ENCODE results near the gene RASA2. TPM values are rescaled to one million over a fixed set of nuclear protein-coding genes. Genes with fewer than 3 reads are reported as not detected.

RASA2 gene
- total and polyA plus RNA-seq, 2 experiments from 2014 or later = 6.2 to 12.6 TPM

DNA sequence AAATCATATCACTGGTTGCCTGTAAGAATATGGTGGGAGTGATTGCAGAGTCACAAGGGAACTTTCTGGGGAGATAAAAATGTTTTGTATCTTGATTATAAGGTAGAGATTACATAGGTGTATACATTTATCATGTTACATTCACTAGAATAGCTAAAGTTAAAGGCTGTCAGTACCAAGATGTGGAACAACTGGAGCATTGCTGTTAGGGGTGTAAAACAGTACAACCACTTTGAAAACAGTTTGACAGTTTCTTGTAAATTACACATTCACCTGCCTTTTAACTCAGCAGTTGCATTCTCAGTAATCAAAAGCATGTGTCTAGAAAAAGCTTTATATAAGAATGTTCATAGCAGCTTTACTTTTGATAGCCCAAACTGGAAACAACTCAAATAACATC is 27.6 kb downstream of the RASA2 start:
- Histone ChIP-seq H3K4me3 (no peak overlapping the region), H2AFZ (no peak overlapping the region), H3K27me3 (no peaks in the 10 kb centered on the region), H3K36me3 (replicated peaks; ENCODE audit: insufficient read depth, low read depth) (no peaks in the 10 kb centered on the region), H3K4me1 (ENCODE audit: insufficient read depth) (no peaks in the 10 kb centered on the region), H3K9me3 (ENCODE audit: low read depth) (no peaks in the 10 kb centered on the region), H3K27ac (no peak overlapping the region), H3K79me2 (peaks cover 21% of the 10 kb centered on the region), H4K20me1 (ENCODE audit: insufficient read depth, poor library complexity, severe bottlenecking) (no peaks in the 10 kb centered on the region), H3K9me2 (replicated peaks; ENCODE audit: insufficient read depth) (no peaks in the 10 kb centered on the region), H3K4me2 (no peak overlapping the region)
- no peak for DNase-seq (ENCODE audit: low spot score)
- TF ChIP-seq EZH2 (IDR thresholded peaks at IDR 0.05; ENCODE audit: borderline replicate concordance) (no peak), CTCF (IDR thresholded peaks at IDR 0.05; ENCODE audit: poor library complexity) (no peak), EZH2phosphoT487 (IDR thresholded peaks at IDR 0.05; ENCODE audit: low read depth, severe bottlenecking, unreplicated experiment) (no peak)

DNA sequence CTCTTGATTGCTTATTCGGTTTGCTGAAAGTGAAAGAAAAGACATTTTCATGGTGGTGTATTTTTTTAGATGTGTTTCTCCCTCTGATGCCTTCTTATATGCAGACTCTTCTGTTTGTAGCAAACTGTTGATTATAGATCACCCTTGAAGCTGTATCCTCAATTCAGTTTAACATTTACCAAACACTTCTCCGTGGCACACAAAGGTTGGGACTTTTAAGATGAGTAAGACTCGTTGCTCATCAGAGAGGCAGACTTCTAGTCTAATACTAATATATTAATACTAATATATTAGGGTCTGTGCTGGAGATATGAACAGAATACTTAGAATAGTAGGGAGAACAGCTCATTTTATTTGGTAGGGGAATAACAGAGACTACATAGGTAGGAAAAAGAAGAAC is 32.8 kb downstream of the RASA2 start:
- H4K20me1 ChIP-seq (ENCODE audit: insufficient read depth, poor library complexity, severe bottlenecking) = no peaks in the 10 kb centered on the region
- no peaks in the 10 kb centered on the region for H3K79me2 ChIP-seq
- H3K4me3 ChIP-seq = no peak overlapping the region
- 95% methylated on average over 3 of the region's 3 CpGs for WGBS (ENCODE audit: low lambda C conversion rate, missing lambda C conversion rate)
- DNase-seq (ENCODE audit: low spot score) = no peak
- no peak overlapping the region for H2AFZ ChIP-seq
- H3K36me3 ChIP-seq (replicated peaks; ENCODE audit: insufficient read depth, low read depth) = no peaks in the 10 kb centered on the region
- H3K4me2 ChIP-seq = no peak overlapping the region
- no peaks in the 10 kb centered on the region for H3K9me3 ChIP-seq (ENCODE audit: low read depth)
- no peaks in the 10 kb centered on the region for H3K4me1 ChIP-seq (ENCODE audit: insufficient read depth)
- H3K27me3 ChIP-seq = no peaks in the 10 kb centered on the region
- no peaks in the 10 kb centered on the region for H3K9me2 ChIP-seq (replicated peaks; ENCODE audit: insufficient read depth)
- no peak overlapping the region for H3K27ac ChIP-seq
- TF ChIP-seq EZH2 (IDR thresholded peaks at IDR 0.05; ENCODE audit: borderline replicate concordance) (no peak), EZH2phosphoT487 (IDR thresholded peaks at IDR 0.05; ENCODE audit: low read depth, severe bottlenecking, unreplicated experiment) (no peak), CTCF (IDR thresholded peaks at IDR 0.05; ENCODE audit: poor library complexity) (no peak)

DNA sequence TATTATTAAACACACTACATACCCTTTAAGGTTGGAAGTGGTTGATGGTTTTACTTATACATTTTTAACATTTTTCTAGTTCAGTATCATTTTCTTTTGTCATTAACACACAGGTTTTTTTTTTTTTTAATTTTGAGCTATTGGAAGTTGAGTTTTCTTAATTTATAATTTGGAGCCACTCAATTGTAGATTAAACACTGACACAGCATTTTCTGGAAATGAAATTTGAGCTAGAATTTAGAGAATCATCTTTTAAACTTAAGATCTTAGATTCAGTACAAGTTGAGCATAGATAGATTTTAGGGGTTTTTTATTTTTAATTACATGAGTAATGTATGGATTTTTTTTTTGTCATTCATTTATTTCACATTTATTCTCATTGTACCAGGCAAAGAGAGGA is 35.0 kb downstream of the RASA2 start:
- no peaks in the 10 kb centered on the region for H3K79me2 ChIP-seq
- TF ChIP-seq EZH2 (IDR thresholded peaks at IDR 0.05; ENCODE audit: borderline replicate concordance) = no peak
- no peak for TF ChIP-seq EZH2phosphoT487 (IDR thresholded peaks at IDR 0.05; ENCODE audit: low read depth, severe bottlenecking, unreplicated experiment)
- TF ChIP-seq CTCF (IDR thresholded peaks at IDR 0.05; ENCODE audit: poor library complexity) = no peak
- no peak for DNase-seq (ENCODE audit: low spot score)

More for the DNA sequence above, 35.0 kb downstream of the RASA2 start:
- no peak overlapping the region for H2AFZ ChIP-seq
- no peaks in the 10 kb centered on the region for H3K9me3 ChIP-seq (ENCODE audit: low read depth)
- no peak overlapping the region for H3K27ac ChIP-seq
- H3K4me3 ChIP-seq = no peak overlapping the region
- H4K20me1 ChIP-seq (ENCODE audit: insufficient read depth, poor library complexity, severe bottlenecking) = no peaks in the 10 kb centered on the region
- no peaks in the 10 kb centered on the region for H3K4me1 ChIP-seq (ENCODE audit: insufficient read depth)
- H3K9me2 ChIP-seq (replicated peaks; ENCODE audit: insufficient read depth) = no peaks in the 10 kb centered on the region
- no peaks in the 10 kb centered on the region for H3K36me3 ChIP-seq (replicated peaks; ENCODE audit: insufficient read depth, low read depth)
- H3K4me2 ChIP-seq = no peak overlapping the region
- no peaks in the 10 kb centered on the region for H3K27me3 ChIP-seq

Data from hepatocyte (in vitro differentiated cells).